GM13976 (cell line): ENCODE measurements around the gene GAD2.

ENCODE experiments used
- DNase-seq: peaks from one replicate; pipeline ENCODE4 v3.0.0; 2012; ENCODE audit warnings: low spot score
- CTCF ChIP-seq: IDR thresholded peaks from 2 replicates; pipeline ENCODE4 v1.5.1; 2012; ENCODE audit warnings: borderline replicate concordance, mild to moderate bottlenecking; ENCODE audit not compliant: insufficient read depth; ENCODE audit errors: extremely low read depth, missing control alignments, control extremely low read depth
- in situ Hi-C: fragments of 300-500 bp; cut with MboI; formaldehyde crosslinking; loops from one replicate; pipeline ENCODE4 v1.12.0; 2022; ENCODE audit warnings: low sequenced_read_pairs, mixed read lengths, inconsistent platforms; ENCODE audit not compliant: unreplicated experiment

GAD2 gene

GRCh38 chr10:26303366-26303765 is 86.8 kb downstream of the GAD2 start:
- TF ChIP-seq CTCF: no peak
- in situ Hi-C loops: no loop called here
- no peak for DNase-seq

- no peak for TF ChIP-seq CTCF
Measured at GRCh38 chr10:26310361-26310760, 93.8 kb downstream of the GAD2 start.

GRCh38 chr10:26311383-26311940 is 94.9 kb downstream of the GAD2 start:
- DNase-seq: no peak
- no peak for TF ChIP-seq CTCF

More at GRCh38 chr10:26310361-26310760, 93.8 kb downstream of the GAD2 start:
- in situ Hi-C loops: no loop called here
- DNase-seq: peak; percentile 18

GRCh38 chr10:26314265-26315013 is 97.9 kb downstream of the GAD2 start:
- no peak for DNase-seq
- in situ Hi-C loops: no loop called here
- no peak for TF ChIP-seq CTCF

More at GRCh38 chr10:26311383-26311940, 94.9 kb downstream of the GAD2 start:
- in situ Hi-C loops: no loop called here

- no peak for TF ChIP-seq CTCF
- DNase-seq: no peak
- in situ Hi-C loops: no loop called here
Measured at GRCh38 chr10:26318672-26319071, 102.1 kb downstream of the GAD2 start.

GRCh38 chr10:26323219-26323618 is 106.6 kb downstream of the GAD2 start:
- TF ChIP-seq CTCF: no peak
- in situ Hi-C loops: no loop called here

GRCh38 chr10:26326851-26327250 is 110.3 kb downstream of the GAD2 start:
- in situ Hi-C loops: loop anchor here (25.0 kb wide), 1 partner anchor 360 kb away; the partner anchor contains the start of gene PDSS1
- no peak for TF ChIP-seq CTCF

More at GRCh38 chr10:26323219-26323618, 106.6 kb downstream of the GAD2 start:
- DNase-seq: no peak

More at GRCh38 chr10:26326851-26327250, 110.3 kb downstream of the GAD2 start:
- DNase-seq: no peak
